IPS-18c (cell line): ENCODE results near the gene ELMOD1.

Source experiments
- H3K4me3 ChIP-seq: 2 replicates; pipeline ENCODE4 v1.7.0; 2013; ENCODE audit warnings: low read depth, mild to moderate bottlenecking, low read length, moderate library complexity; ENCODE audit not compliant: insufficient read depth
- H3K9me3 ChIP-seq: one replicate; pipeline ENCODE4 v1.6.1; 2013; ENCODE audit warnings: mild to moderate bottlenecking, low read length, moderate library complexity; ENCODE audit not compliant: control insufficient read depth, insufficient read depth

ELMOD1 gene

DNA sequence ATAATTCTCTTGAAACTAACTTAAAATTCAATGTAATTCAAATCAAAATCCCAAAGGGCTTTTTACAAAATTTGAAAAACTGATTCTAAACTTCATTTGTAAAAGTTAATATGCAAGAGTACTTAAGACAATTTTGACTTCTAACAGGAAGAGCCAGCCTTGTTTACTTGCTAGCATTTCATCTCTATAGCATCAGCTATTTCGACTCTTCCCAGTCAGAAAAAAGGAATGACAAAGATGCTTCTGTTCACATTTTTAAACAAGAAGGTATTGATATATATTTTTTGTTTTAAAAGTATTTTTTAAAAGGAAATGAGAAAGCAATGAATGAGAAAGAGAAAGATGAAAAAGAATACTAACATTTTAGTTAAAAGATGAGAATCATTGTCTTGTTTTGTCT, 104.5 kb downstream of the ELMOD1 start:
- H3K9me3 ChIP-seq: peaks cover 3% of the 10 kb centered on the region
- no peak overlapping the region for H3K4me3 ChIP-seq

DNA sequence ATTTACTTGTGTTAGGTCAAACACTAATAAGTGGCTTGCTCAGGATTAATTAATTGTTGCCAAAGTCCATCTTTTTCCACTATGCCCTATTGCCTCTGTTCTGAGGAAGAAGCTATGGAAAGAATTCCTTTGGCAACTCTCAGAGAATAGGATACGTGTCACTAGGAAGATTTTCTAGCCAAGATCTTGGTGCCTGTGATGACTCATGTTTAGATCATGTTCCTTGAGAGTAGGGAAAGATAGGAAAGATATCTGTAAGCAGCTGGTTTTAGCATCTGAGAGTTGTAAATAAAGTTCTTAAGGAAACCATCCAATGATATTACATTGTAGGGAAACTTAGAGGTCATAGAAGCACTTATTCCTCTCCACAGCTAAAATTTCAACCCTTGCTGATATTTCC, 105.2 kb downstream of the ELMOD1 start:
- no peak overlapping the region for H3K4me3 ChIP-seq
- H3K9me3 ChIP-seq: peaks cover 3% of the 10 kb centered on the region

DNA sequence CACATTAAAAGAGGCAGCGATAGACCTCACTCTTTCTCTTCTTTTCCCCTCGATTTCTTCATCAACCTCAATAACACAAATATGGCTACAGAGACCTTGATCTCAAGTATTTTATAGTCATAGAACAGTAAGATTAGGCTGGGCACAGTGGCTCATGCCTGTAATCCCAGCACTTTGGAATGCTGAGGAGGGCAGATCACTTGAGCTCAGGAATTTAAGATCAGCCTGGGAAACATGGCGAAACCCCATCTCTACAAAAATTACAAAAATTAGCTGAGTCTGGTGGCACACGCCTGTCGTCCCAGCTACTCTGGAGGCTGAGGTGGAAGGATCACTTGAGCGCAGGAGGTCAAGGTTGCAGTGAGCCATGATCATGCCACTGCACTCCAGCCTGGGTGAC, 106.3 kb downstream of the ELMOD1 start:
- Histone ChIP-seq H3K9me3 (peaks cover 3% of the 10 kb centered on the region), H3K4me3 (no peak overlapping the region)

DNA sequence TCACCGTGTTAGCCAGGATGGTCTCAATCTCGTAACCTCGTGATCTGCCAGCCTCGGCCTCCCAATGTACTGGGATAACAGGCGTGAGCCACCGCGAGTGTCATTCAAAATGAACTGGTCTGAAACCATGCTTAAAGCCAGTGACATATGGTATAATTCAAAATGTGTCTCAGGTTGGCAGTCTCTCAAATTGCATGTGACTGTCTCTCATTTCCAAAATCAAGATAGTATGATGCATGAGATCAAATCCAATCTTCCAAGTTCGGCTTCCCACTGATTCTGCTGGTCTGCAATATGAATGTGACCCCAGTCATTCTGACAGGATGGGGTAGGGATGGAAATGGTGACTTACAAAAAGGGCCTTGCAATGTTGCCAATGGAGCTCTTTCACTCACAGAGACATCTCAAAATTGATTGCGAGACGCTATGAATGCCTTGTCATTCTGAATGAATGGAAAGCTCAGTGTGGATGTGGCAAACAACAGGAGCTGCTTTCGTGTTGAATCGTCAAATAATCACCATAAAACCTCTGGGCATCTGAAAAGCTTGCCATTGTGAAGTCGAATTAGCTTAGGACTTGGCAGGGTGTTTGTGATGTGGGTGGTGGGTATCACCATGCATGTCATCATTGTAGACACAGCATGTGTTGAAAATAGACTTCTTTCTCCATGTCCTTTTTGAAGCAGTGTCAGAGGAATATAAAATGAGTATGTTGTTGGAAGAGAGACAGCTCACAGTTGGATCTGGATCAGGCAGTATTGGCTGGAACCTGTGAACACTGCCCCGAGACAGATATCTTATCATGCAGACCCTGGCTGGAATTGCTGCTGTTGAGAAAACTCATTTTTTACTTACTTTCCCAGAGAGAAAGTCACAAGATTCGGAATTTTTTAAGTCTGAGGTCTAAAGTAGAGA, 108.7 kb downstream of the ELMOD1 start:
- Histone ChIP-seq H3K4me3 (no peak overlapping the region), H3K9me3 (peaks cover 3% of the 10 kb centered on the region)

DNA sequence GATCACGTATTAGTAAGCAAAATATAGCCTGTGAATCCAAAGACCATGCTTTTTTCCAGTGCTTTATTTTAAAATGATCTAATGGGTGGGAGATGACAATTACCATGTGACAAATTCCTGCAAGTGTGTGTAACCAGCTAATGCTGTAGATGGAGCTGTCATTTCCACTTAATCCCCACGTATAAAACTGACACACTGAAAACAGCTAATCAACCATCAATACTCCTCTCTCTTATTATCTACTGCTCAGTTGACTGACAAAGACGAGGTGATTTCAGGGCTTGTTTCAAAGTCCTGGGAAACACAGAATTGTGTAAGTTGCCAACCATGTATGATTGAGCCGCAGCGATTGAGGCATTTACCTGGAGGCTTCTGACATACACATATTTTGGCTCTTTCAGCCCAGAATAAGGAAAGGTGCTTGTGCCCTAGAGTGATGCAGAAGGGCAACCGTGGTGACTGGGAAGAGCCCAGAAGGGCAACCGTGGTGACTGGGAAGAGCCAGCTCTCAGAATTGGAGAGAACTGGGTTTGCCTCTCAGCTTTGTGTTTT, 111.2 kb downstream of the ELMOD1 start:
- Histone ChIP-seq H3K4me3 (no peak overlapping the region), H3K9me3 (peaks cover 3% of the 10 kb centered on the region)

DNA sequence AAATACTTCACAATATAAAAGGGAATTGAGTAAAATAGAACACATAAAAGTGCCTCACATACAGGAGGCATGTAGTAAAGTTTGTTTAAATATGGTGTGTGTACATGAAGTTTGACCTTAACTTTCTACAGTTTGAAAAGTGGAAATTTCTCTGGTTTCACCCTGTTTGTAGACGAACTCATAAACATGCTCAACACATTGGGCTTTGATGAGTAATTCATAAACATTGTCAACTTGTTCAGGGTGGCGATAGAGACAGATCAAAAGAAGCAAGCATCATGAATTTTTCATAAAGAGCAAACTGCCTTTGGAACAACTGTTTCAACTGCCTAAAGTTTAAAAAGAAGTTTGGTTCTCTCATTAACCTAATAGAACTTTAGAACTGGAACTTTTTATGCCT, 111.8 kb downstream of the ELMOD1 start:
- peaks cover 3% of the 10 kb centered on the region for H3K9me3 ChIP-seq
- no peak overlapping the region for H3K4me3 ChIP-seq

DNA sequence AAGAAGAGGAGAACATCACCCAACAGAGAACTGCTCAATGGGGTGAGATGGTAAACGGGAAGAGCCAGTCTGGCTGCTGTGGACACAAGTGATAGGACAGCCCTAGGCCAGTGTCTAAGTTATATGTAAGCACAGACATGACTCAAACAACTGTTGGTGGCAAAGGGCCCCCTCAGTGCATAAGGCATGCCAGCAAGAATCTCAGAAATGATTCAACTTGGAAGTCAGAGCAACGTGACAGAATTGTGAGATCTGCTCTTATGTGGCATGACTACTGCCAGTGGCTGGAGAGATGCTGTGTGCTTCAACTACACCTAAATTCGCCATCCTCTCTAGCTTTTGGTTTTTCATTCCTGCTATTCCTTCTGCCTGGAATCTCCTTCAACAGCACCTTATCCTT, 113.5 kb downstream of the ELMOD1 start:
- Histone ChIP-seq H3K4me3 (no peak overlapping the region), H3K9me3 (peaks cover 2% of the 10 kb centered on the region)

DNA sequence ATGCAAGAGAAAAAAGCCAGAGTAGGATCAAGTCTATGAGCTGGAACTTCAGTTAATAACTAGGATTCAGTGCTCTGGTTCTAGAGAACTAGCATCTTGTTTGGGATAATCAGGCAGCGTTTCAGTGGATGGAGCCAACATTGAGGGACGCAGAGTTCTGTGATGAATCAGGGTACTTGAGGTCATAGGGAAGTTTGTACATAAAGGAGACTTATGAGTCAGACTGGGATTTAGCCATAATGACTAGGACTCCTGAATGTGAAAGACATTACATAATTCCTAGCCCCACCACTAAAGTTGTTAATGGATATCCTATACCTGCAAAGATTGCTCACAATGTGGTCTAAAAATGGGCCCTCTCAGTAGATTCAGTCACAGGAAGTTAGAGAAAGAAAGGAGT, 114.1 kb downstream of the ELMOD1 start:
- H3K4me3 ChIP-seq: no peak overlapping the region

DNA sequence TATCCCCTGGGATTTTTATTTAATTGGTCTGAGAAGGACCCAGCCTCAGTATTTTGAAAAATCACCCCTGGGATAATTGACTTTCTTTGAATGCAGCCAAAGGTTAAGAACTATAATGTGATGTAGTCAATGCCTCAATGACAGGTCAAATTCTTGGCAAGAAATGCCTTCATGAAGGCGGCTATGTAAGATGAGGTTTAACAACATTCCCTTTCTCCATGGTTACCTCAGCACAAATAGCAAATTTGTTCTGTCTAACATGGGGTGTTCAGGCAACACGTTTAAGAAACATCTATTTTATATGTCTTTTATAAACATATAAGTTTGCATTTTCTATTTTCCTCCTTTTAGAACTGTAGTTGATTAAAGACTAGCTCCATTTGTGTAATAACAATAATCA, 115.6 kb downstream of the ELMOD1 start:
- Histone ChIP-seq H3K4me3 (no peak overlapping the region), H3K9me3 (no peaks in the 10 kb centered on the region)

More for the DNA sequence above, 114.1 kb downstream of the ELMOD1 start:
- no peaks in the 10 kb centered on the region for H3K9me3 ChIP-seq

DNA sequence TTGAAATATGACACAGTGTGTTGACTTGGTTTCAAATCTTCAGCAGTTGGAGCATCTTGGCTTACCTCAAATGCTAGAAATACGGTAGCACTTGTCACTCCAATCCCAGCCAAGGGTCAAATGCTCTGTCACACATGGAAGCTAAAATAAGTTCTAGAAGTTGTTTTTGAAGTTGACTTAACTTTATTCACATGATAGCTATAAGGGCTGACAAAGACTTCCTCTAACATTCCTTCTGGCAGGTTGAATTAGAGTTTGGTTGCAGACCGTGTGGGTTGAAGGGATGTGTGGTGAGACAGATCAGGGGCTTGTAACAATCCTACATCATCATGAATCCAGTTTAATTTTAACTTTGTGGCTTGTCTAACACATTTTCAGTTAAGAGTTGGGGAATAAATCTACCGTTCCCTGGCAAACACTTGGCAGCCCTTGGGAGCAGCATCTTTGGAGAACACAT, 116.3 kb downstream of the ELMOD1 start:
- H3K9me3 ChIP-seq: no peaks in the 10 kb centered on the region
- no peak overlapping the region for H3K4me3 ChIP-seq

DNA sequence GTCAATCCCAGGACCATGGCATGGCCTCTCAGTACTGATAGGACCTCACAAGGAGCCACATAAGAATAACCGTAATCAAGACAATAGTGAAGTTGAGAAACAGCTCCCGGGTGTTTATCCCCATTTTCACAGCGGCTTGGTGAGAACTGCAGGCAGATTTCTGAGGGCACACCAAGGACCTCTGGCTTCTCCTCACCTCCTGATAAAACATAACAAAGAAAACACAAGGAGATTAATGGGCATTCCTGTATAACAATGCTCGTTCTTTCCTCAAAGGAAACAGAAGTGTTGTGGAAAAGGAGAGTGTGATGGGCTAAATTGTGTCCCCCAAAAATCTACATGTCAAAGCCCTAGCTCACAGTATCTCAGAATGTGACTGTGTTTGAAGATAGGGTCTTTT, 116.9 kb downstream of the ELMOD1 start:
- H3K4me3 ChIP-seq: no peak overlapping the region

DNA sequence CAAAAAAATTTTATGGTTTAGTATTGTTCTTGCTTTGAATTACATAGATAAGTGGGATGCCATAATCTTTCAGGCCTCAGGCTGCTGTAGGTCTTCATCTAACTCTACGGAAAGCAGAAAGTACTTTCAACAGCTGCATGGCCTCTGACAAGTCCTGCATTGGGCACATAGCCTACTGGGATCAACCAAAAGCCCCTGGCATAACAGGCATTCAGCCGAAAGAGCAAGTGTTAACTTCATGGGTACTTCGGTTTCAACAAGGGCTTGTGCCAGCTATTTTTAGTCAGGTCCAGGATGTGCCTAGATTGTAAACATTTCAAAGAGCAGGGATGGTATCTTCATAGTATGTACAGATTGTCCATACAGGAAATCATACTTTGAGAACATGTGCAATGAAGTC, 117.8 kb downstream of the ELMOD1 start:
- Histone ChIP-seq H3K9me3 (no peaks in the 10 kb centered on the region), H3K4me3 (no peak overlapping the region)

More for the DNA sequence above, 116.9 kb downstream of the ELMOD1 start:
- no peaks in the 10 kb centered on the region for H3K9me3 ChIP-seq

DNA sequence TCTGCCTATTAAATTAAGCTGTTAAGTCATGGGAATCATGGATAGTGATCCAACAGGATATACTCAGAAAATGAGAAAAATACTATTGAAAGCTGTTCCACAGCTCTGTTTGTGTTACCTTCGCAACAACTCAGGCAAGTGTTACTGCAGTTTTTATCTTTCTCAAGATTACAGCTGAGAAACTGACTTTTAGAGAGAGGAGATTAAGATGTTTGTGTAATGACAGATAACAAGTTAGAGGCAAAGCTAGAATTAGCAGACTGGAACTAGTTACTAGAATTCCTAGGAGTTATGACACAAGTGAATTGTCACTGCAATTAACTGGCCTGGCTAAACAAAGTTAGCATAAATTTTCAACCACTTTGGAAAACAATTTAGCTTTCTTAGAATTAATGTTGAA, 119.4 kb downstream of the ELMOD1 start:
- Histone ChIP-seq H3K4me3 (no peak overlapping the region), H3K9me3 (no peaks in the 10 kb centered on the region)

DNA sequence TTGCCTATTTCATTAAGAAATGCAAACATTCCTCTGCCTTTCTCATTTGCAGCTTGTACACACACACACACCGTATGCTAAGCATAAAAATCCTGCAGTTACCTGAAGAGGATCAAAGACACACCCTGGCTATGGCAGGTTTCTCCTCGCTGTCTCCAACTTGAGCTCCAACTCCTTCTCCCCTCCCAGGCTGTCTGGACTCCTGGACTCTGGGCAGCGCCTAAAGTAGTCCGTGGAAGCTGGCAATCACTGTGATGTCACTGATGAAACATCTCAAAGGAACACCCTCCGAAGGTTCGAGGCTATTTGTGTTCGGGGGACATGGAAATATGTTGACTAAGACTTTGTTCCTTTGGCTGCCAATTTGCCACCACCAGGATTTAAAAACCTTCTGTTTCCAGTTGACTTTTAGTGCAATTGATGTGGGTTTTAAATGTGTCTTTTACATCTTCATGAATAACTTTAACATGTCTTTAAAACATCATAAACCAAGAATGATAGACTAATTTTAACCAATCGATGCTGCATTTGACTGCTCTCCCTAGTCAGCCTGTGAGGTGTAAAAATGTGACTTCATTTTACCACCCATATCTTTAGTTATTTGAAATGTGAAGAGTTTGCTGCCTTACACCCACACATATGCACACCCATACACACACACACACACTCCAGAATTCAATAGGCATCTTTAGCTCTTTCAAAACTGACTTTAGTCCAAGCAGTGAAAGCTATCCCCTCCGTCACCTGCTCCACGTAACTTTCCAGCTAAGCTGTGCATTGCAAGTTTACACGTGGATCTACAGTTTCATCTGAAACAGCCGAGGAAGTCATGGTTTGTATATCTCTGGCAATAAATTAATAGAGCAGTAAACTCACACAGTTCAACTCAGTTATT, 121.2 kb downstream of the ELMOD1 start, which contains the start of gene SLN:
Gene SLN (minus strand): TSS at position 196 of the 895 bp plus-strand sequence.
- Histone ChIP-seq H3K9me3 (no peaks in the 10 kb centered on the region), H3K4me3 (no peak within 1 kb of the TSS)

DNA sequence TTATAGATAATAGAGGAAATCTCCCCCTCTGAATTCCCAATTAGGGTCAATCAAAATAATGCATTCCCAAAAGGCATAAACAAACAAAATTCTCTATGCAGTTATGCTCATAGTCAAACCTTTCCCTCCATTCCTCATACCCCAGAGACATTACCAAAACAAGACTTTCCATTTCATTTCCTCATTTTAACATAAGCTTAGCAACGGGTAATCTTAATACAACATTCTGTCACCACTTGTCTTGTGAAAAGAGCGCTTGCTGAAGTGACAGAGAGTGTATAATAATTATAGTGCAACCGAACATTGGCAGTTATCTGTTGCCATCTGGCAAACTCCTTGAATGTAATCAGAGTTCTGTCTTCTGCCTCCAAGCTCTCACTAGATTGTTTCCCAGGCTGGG, 122.1 kb downstream of the ELMOD1 start:
- no peak overlapping the region for H3K4me3 ChIP-seq
- no peaks in the 10 kb centered on the region for H3K9me3 ChIP-seq
